Measurements from ENCODE around the gene CAPN10.
"Not testable (repeated sequence)": the region's sequence is repeated elsewhere in the genome, so short reads cannot be mapped to it uniquely, and the experiment has no call there.

CAPN10 gene

GRCh38 chr2:240586198-240586918 lies at the start of gene CAPN10:
Gene CAPN10, plus strand, starts transcription at chr2:240586734. Its CDS starts 178 bp downstream, at chr2:240586912.
- in situ Hi-C loops (cut with HindIII; ENCODE audit: low sequenced_read_pairs): no loop called here

- in situ Hi-C loops (cut with HindIII; ENCODE audit: low sequenced_read_pairs): no loop called here
Measured at GRCh38 chr2:240538031-240538780, 48.3 kb upstream of the CAPN10 start.

- in situ Hi-C loops (cut with HindIII; ENCODE audit: low sequenced_read_pairs): not testable (repeated sequence)
Measured at GRCh38 chr2:240539101-240539500, 47.4 kb upstream of the CAPN10 start.

- in situ Hi-C loops (cut with HindIII; ENCODE audit: low sequenced_read_pairs): no loop called here
Measured at GRCh38 chr2:240539906-240540305, 46.6 kb upstream of the CAPN10 start.

- in situ Hi-C loops (cut with HindIII; ENCODE audit: low sequenced_read_pairs): no loop called here
Measured at GRCh38 chr2:240551288-240551687, 35.2 kb upstream of the CAPN10 start.

- in situ Hi-C loops (cut with HindIII; ENCODE audit: low sequenced_read_pairs): no loop called here
Measured at GRCh38 chr2:240551811-240552210, 34.7 kb upstream of the CAPN10 start.

- in situ Hi-C loops (cut with HindIII; ENCODE audit: low sequenced_read_pairs): no loop called here
Measured at GRCh38 chr2:240553956-240554480, 32.5 kb upstream of the CAPN10 start.

- in situ Hi-C loops (cut with HindIII; ENCODE audit: low sequenced_read_pairs): no loop called here
Measured at GRCh38 chr2:240554767-240555493, 31.6 kb upstream of the CAPN10 start.

GRCh38 chr2:240555541-240556250 lies 30.8 kb upstream of the CAPN10 start:
- in situ Hi-C loops (cut with HindIII; ENCODE audit: low sequenced_read_pairs): no loop called here

- in situ Hi-C loops (cut with HindIII; ENCODE audit: low sequenced_read_pairs): no loop called here
Measured at GRCh38 chr2:240556553-240557100, 29.9 kb upstream of the CAPN10 start.

GRCh38 chr2:240557101-240557751 lies 29.3 kb upstream of the CAPN10 start:
- in situ Hi-C loops (cut with HindIII; ENCODE audit: low sequenced_read_pairs): no loop called here

- in situ Hi-C loops (cut with HindIII; ENCODE audit: low sequenced_read_pairs): no loop called here
Measured at GRCh38 chr2:240557808-240558207, 28.7 kb upstream of the CAPN10 start, which contains the start of gene ANKMY1. Gene ANKMY1, minus strand, starts transcription at chr2:240557988. Its CDS starts 653 bp downstream, at chr2:240557335.

- in situ Hi-C loops (cut with HindIII; ENCODE audit: low sequenced_read_pairs): no loop called here
Measured at GRCh38 chr2:240558236-240558761, 28.2 kb upstream of the CAPN10 start.

GRCh38 chr2:240559286-240559685 lies 27.2 kb upstream of the CAPN10 start:
- in situ Hi-C loops (cut with HindIII; ENCODE audit: low sequenced_read_pairs): no loop called here

- in situ Hi-C loops (cut with HindIII; ENCODE audit: low sequenced_read_pairs): no loop called here
Measured at GRCh38 chr2:240560084-240560479, 26.5 kb upstream of the CAPN10 start, which contains the start of gene DUSP28. Gene DUSP28, plus strand, starts transcription at chr2:240560357. Its CDS starts 328 bp downstream, at chr2:240560685.

GRCh38 chr2:240560480-240561324 lies 25.8 kb upstream of the CAPN10 start:
- in situ Hi-C loops (cut with HindIII; ENCODE audit: low sequenced_read_pairs): no loop called here

- in situ Hi-C loops (cut with HindIII; ENCODE audit: low sequenced_read_pairs): no loop called here
Measured at GRCh38 chr2:240561325-240561971, 25.1 kb upstream of the CAPN10 start.

- in situ Hi-C loops (cut with HindIII; ENCODE audit: low sequenced_read_pairs): not testable (repeated sequence)
Measured at GRCh38 chr2:240563231-240563630, 23.3 kb upstream of the CAPN10 start.
